H9 (cell line): ENCODE results near the gene RAB22A. TPM values are rescaled to one million over a fixed set of nuclear protein-coding genes. Genes with fewer than 3 reads are reported as not detected.

ENCODE experiments used
- DNase-seq: peaks from one replicate; pipeline ENCODE4 v3.0.0-alpha.2; 2017
- H2AFZ ChIP-seq: one replicate; pipeline ENCODE4 v1.6.1; 2013; ENCODE audit warnings: mild to moderate bottlenecking, low read length, control low read depth, moderate library complexity
- H2AK5ac ChIP-seq: 2 replicates; pipeline ENCODE4 v1.6.1; 2013; ENCODE audit warnings: low read length, control low read depth, mixed read lengths; ENCODE audit not compliant: insufficient read length
- H2BK120ac ChIP-seq: one replicate; pipeline ENCODE4 v1.6.1; 2013; ENCODE audit warnings: low read depth, mild to moderate bottlenecking, low read length, control low read depth, inconsistent platforms; ENCODE audit not compliant: poor library complexity, severe bottlenecking
- H2BK12ac ChIP-seq: 2 replicates; pipeline ENCODE4 v1.6.1; 2013; ENCODE audit warnings: low read length, control low read depth, mixed read lengths, low read depth; ENCODE audit not compliant: insufficient read length
- H2BK15ac ChIP-seq: 2 replicates; pipeline ENCODE4 v1.6.1; 2013; ENCODE audit warnings: low read depth, low read length, control low read depth
- H2BK20ac ChIP-seq: one replicate; pipeline ENCODE4 v1.6.1; 2013; ENCODE audit warnings: low read depth, mild to moderate bottlenecking, low read length, control low read depth, inconsistent platforms; ENCODE audit not compliant: poor library complexity, severe bottlenecking
- H2BK5ac ChIP-seq: 2 replicates; pipeline ENCODE4 v1.6.1; 2013; ENCODE audit warnings: low read length, control low read depth, mixed read lengths; ENCODE audit not compliant: insufficient read length
- H3K14ac ChIP-seq: 2 replicates; pipeline ENCODE4 v1.6.1; 2013; ENCODE audit warnings: low read length, control low read depth; ENCODE audit not compliant: insufficient read depth
- H3K18ac ChIP-seq: 2 replicates; pipeline ENCODE4 v1.6.1; 2013; ENCODE audit warnings: low read depth, mild to moderate bottlenecking, mixed read lengths, low read length, control low read depth; ENCODE audit not compliant: insufficient read length
- H3K23ac ChIP-seq: 2 replicates; pipeline ENCODE4 v1.6.1; 2013; ENCODE audit warnings: low read length, control low read depth, mixed read lengths, low read depth; ENCODE audit not compliant: insufficient read length
- H3K23me2 ChIP-seq: 2 replicates; pipeline ENCODE4 v1.6.1; 2013; ENCODE audit warnings: low read depth, mild to moderate bottlenecking, mixed read lengths, low read length, control low read depth; ENCODE audit not compliant: insufficient read length, poor library complexity, severe bottlenecking
- H3K27ac ChIP-seq: 2 replicates; pipeline ENCODE4 v1.5.1; 2013; ENCODE audit warnings: low read length, control low read depth, mixed read lengths, low read depth; ENCODE audit not compliant: insufficient read length
- H3K27me3 ChIP-seq: 2 replicates; pipeline ENCODE4 v1.6.1; 2013; ENCODE audit warnings: low read length, control low read depth, inconsistent platforms; ENCODE audit not compliant: insufficient read depth
- H3K4ac ChIP-seq: 2 replicates; pipeline ENCODE4 v1.6.1; 2013; ENCODE audit warnings: low read depth, mild to moderate bottlenecking, control low read depth, inconsistent platforms, low read length, moderate library complexity
- H3K4me1 ChIP-seq: 2 replicates; pipeline ENCODE4 v1.6.1; 2013; ENCODE audit warnings: low read length, control low read depth, inconsistent platforms; ENCODE audit not compliant: insufficient read depth
- H3K4me2 ChIP-seq: 2 replicates; pipeline ENCODE4 v1.6.1; 2013; ENCODE audit warnings: low read length, control low read depth, mixed read lengths; ENCODE audit not compliant: insufficient read length, insufficient read depth
- H3K56ac ChIP-seq: 2 replicates; pipeline ENCODE4 v1.6.1; 2013; ENCODE audit warnings: low read depth, mild to moderate bottlenecking, mixed read lengths, low read length, control low read depth; ENCODE audit not compliant: insufficient read length
- H3K79me1 ChIP-seq: 2 replicates; pipeline ENCODE4 v1.6.1; 2013; ENCODE audit warnings: low read depth, mild to moderate bottlenecking, moderate library complexity, low read length, control low read depth, inconsistent platforms; ENCODE audit not compliant: insufficient read depth, poor library complexity, severe bottlenecking
- H3K79me2 ChIP-seq: 2 replicates; pipeline ENCODE4 v1.6.1; 2013; ENCODE audit warnings: low read length, control low read depth, inconsistent platforms; ENCODE audit not compliant: insufficient read depth
- H3K9ac ChIP-seq: 2 replicates; pipeline ENCODE4 v1.6.1; 2013; ENCODE audit warnings: low read length, control low read depth, mixed read lengths; ENCODE audit not compliant: insufficient read length; ENCODE audit errors: extremely low read depth
- H3K9me3 ChIP-seq: one replicate; pipeline ENCODE4 v1.6.1; 2013; ENCODE audit warnings: low read depth, low read length, inconsistent platforms; ENCODE audit not compliant: control insufficient read depth
- H3T11ph ChIP-seq: one replicate; pipeline ENCODE4 v1.6.1; 2013; ENCODE audit warnings: mild to moderate bottlenecking, low read length, control low read depth, inconsistent platforms
- H4K20me1 ChIP-seq: one replicate; pipeline ENCODE4 v1.6.1; 2013; ENCODE audit not compliant: control insufficient read depth, insufficient read length, insufficient read depth
- H4K5ac ChIP-seq: 2 replicates; pipeline ENCODE4 v1.6.1; 2013; ENCODE audit warnings: low read depth, mild to moderate bottlenecking, mixed read lengths, low read length, control low read depth; ENCODE audit not compliant: insufficient read length
- H4K8ac ChIP-seq: replicated peaks from 2 replicates; pipeline ENCODE4 v1.6.1; 2013; ENCODE audit warnings: low read length, control low read depth, mixed read lengths, low read depth; ENCODE audit not compliant: insufficient read length
- H4K91ac ChIP-seq: 2 replicates; pipeline ENCODE4 v1.6.1; 2013; ENCODE audit warnings: low read depth, mild to moderate bottlenecking, moderate library complexity, mixed read lengths, low read length, control low read depth; ENCODE audit not compliant: insufficient read length
- H3K27ac Mint-ChIP-seq, 3 experiments: 2 replicates in 2 of 3; 3 replicates in 1 of 3; pipeline ENCODE4 v1.8.0; 2020 to 2021; ENCODE audit warnings: mixed read lengths in 3 of 3, mild to moderate bottlenecking in 1 of 3, moderate library complexity in 1 of 3
- H3K27me3 Mint-ChIP-seq: 2 replicates; pipeline ENCODE4 v1.8.0; 2021; ENCODE audit warnings: low read depth, mild to moderate bottlenecking, moderate library complexity, mixed read lengths
- H3K36me3 Mint-ChIP-seq, 3 experiments: 2 replicates in 2 of 3; 3 replicates in 1 of 3; pipeline ENCODE4 v1.8.0; 2020 to 2021; ENCODE audit warnings: low read depth in 3 of 3, mixed read lengths in 3 of 3; ENCODE audit not compliant: insufficient read depth in 1 of 3
- H3K4me1 Mint-ChIP-seq, 2 experiments: 2 replicates each; pipeline ENCODE4 v1.8.0; 2020; ENCODE audit warnings: mixed read lengths in 2 of 2
- H3K4me3 Mint-ChIP-seq, 2 experiments: 2 replicates in 1 of 2; 3 replicates in 1 of 2; pipeline ENCODE4 v1.8.0; 2020 to 2021; ENCODE audit warnings: mild to moderate bottlenecking in 2 of 2, mixed read lengths in 2 of 2, moderate library complexity in 1 of 2
- H3K9me3 Mint-ChIP-seq, 2 experiments: 2 replicates in 1 of 2; 3 replicates in 1 of 2; pipeline ENCODE4 v1.8.0; 2020; ENCODE audit warnings: mild to moderate bottlenecking in 2 of 2, mixed read lengths in 2 of 2, moderate library complexity in 1 of 2
- CTCF ChIP-seq: fragments of 200-600 bp; sonication (generic); conservative IDR thresholded peaks from 3 replicates; pipeline ENCODE4 v1.8.0; 2021; ENCODE audit warnings: antibody characterized with exemption, mild to moderate bottlenecking
- WGBS: extraction: QIAGEN DNeasy Blood & Tissue Kit; methylation state at CpG from one replicate; pipeline ENCODE4 v1.1.7; 2013; ENCODE audit warnings: missing lambda C conversion rate, low lambda C conversion rate, mixed read lengths; ENCODE audit not compliant: insufficient read length; ENCODE audit errors: extremely low coverage; 5-methylcytosine and 5-hydroxymethylcytosine counted together
- total RNA-seq: library from RNA; stranded (reverse); gene quantifications from 2 replicates; pipeline ENCODE4 v1.2.1, GENCODE V29; 2021

Gene RAB22A
- total RNA-seq, 1 experiment from 2014 or later = 6.3 TPM

GRCh38 chr20:58388882-58389323 lies 79.4 kb downstream of the RAB22A start, which contains the start of gene VAPB:
TSS of gene VAPB (plus strand) at chr20:58389229. CDS start at chr20:58389460, 231 bp downstream.
- Mint-ChIP-seq H3K27me3 (peaks cover 3% of the 10 kb centered on the region; the same call in 1 of the 2 replicates), H3K4me1 (peaks cover 23 to 24% of the 10 kb centered on the region in 2 experiments), H3K36me3 (peaks cover 12 to 27% (median 26%) of the 10 kb centered on the region in 3 experiments), H3K4me3 (peak within 1 kb of the TSS; percentile 88 to 89), H3K27ac (peak within 1 kb of the TSS; percentile 4 to 92 (median 69); a peak in 5 of 7 replicates), H3K9me3 (no peaks in the 10 kb centered on the region)
- Histone ChIP-seq H3K4me2 (peak within 1 kb of the TSS; percentile 97), H3K23me2 (peaks cover 8% of the 10 kb centered on the region), H3K14ac (peak within 1 kb of the TSS; percentile 98), H3K27ac (no peak within 1 kb of the TSS), H4K20me1 (peaks cover 2% of the 10 kb centered on the region), H4K91ac (no peak within 1 kb of the TSS), H2BK12ac (no peak within 1 kb of the TSS), H2AK5ac (no peak within 1 kb of the TSS), H3T11ph (no peak within 1 kb of the TSS), H3K23ac (peak within 1 kb of the TSS; percentile 3), H2BK120ac (no peak within 1 kb of the TSS), H3K79me1 (peaks cover 4% of the 10 kb centered on the region), H2BK5ac (no peak within 1 kb of the TSS), H2AFZ (no peak within 1 kb of the TSS), H3K56ac (no peak within 1 kb of the TSS), H4K8ac (no peak within 1 kb of the TSS), H3K4me1 (peaks cover 2% of the 10 kb centered on the region; the same call in 1 of the 2 replicates), H3K9me3 (no peaks in the 10 kb centered on the region), H3K18ac (peak within 1 kb of the TSS; percentile 98), H2BK15ac (no peak within 1 kb of the TSS), H3K79me2 (peaks cover 28% of the 10 kb centered on the region; the same call in 1 of the 2 replicates), H2BK20ac (no peak within 1 kb of the TSS), H3K4ac (no peak within 1 kb of the TSS), H3K27me3 (no peaks in the 10 kb centered on the region), H4K5ac (no peak within 1 kb of the TSS), H3K9ac (peak within 1 kb of the TSS; percentile 95)
- peak; percentile 93 for DNase-seq
- no CpG with 5 or more reads among the region's 51 CpGs for WGBS
- no peak for TF ChIP-seq CTCF
